ENCODE data around the gene OSBPL9.

The OSBPL9 gene

GRCh38 chr1:51628715-51629590 lies 12.1 kb downstream of the OSBPL9 start:
- Histone ChIP-seq H3K4me1 (ENCODE audit: control insufficient read depth, insufficient read depth, low read length) (no peaks in the 10 kb centered on the region), H3K27me3 (ENCODE audit: control insufficient read depth, insufficient read depth, low read length) (no peaks in the 10 kb centered on the region), H3K4me3 (ENCODE audit: low read length) (no peak overlapping the region), H3K9ac (ENCODE audit: low read length) (no peak overlapping the region), H3K9me3 (ENCODE audit: control insufficient read depth, low read length) (no peaks in the 10 kb centered on the region), H3K36me3 (ENCODE audit: control insufficient read depth, insufficient read depth, low read length) (no peaks in the 10 kb centered on the region)

- Histone ChIP-seq H3K9me3 (ENCODE audit: control insufficient read depth, low read length) (no peaks in the 10 kb centered on the region), H3K4me3 (ENCODE audit: low read length) (no peak overlapping the region), H3K9ac (ENCODE audit: low read length) (no peak overlapping the region), H3K4me1 (ENCODE audit: control insufficient read depth, insufficient read depth, low read length) (peaks cover 2% of the 10 kb centered on the region), H3K27me3 (ENCODE audit: control insufficient read depth, insufficient read depth, low read length) (no peaks in the 10 kb centered on the region), H3K36me3 (ENCODE audit: control insufficient read depth, insufficient read depth, low read length) (no peaks in the 10 kb centered on the region)
These were observed 13.0 kb downstream of the OSBPL9 start for GRCh38 chr1:51629918-51630317.

GRCh38 chr1:51630393-51630792 lies 13.5 kb downstream of the OSBPL9 start:
- Histone ChIP-seq H3K4me1 (ENCODE audit: control insufficient read depth, insufficient read depth, low read length) (peaks cover 7% of the 10 kb centered on the region), H3K9ac (ENCODE audit: low read length) (no peak overlapping the region), H3K9me3 (ENCODE audit: control insufficient read depth, low read length) (no peaks in the 10 kb centered on the region), H3K4me3 (ENCODE audit: low read length) (no peak overlapping the region), H3K36me3 (ENCODE audit: control insufficient read depth, insufficient read depth, low read length) (no peaks in the 10 kb centered on the region), H3K27me3 (ENCODE audit: control insufficient read depth, insufficient read depth, low read length) (no peaks in the 10 kb centered on the region)

GRCh38 chr1:51630922-51631321 lies 14.0 kb downstream of the OSBPL9 start:
- Histone ChIP-seq H3K4me1 (ENCODE audit: control insufficient read depth, insufficient read depth, low read length) (peaks cover 11% of the 10 kb centered on the region), H3K27me3 (ENCODE audit: control insufficient read depth, insufficient read depth, low read length) (no peaks in the 10 kb centered on the region), H3K36me3 (ENCODE audit: control insufficient read depth, insufficient read depth, low read length) (no peaks in the 10 kb centered on the region), H3K9ac (ENCODE audit: low read length) (no peak overlapping the region), H3K9me3 (ENCODE audit: control insufficient read depth, low read length) (no peaks in the 10 kb centered on the region), H3K4me3 (ENCODE audit: low read length) (no peak overlapping the region)

GRCh38 chr1:51631747-51632146 lies 14.9 kb downstream of the OSBPL9 start:
- Histone ChIP-seq H3K36me3 (ENCODE audit: control insufficient read depth, insufficient read depth, low read length) (no peaks in the 10 kb centered on the region), H3K9ac (ENCODE audit: low read length) (no peak overlapping the region), H3K9me3 (ENCODE audit: control insufficient read depth, low read length) (no peaks in the 10 kb centered on the region), H3K4me3 (ENCODE audit: low read length) (no peak overlapping the region), H3K27me3 (ENCODE audit: control insufficient read depth, insufficient read depth, low read length) (no peaks in the 10 kb centered on the region), H3K4me1 (ENCODE audit: control insufficient read depth, insufficient read depth, low read length) (peaks cover 11% of the 10 kb centered on the region)

- Histone ChIP-seq H3K9ac (ENCODE audit: low read length) (no peak overlapping the region), H3K27me3 (ENCODE audit: control insufficient read depth, insufficient read depth, low read length) (no peaks in the 10 kb centered on the region), H3K4me3 (ENCODE audit: low read length) (no peak overlapping the region), H3K36me3 (ENCODE audit: control insufficient read depth, insufficient read depth, low read length) (no peaks in the 10 kb centered on the region), H3K4me1 (ENCODE audit: control insufficient read depth, insufficient read depth, low read length) (peaks cover 11% of the 10 kb centered on the region), H3K9me3 (ENCODE audit: control insufficient read depth, low read length) (no peaks in the 10 kb centered on the region)
These were observed 17.7 kb downstream of the OSBPL9 start for GRCh38 chr1:51634618-51635017.

- H3K27me3 ChIP-seq (ENCODE audit: control insufficient read depth, insufficient read depth, low read length): no peaks in the 10 kb centered on the region
- peaks cover 11% of the 10 kb centered on the region for H3K4me1 ChIP-seq (ENCODE audit: control insufficient read depth, insufficient read depth, low read length)
- H3K9ac ChIP-seq (ENCODE audit: low read length): no peak overlapping the region
- H3K9me3 ChIP-seq (ENCODE audit: control insufficient read depth, low read length): no peaks in the 10 kb centered on the region
- no peaks in the 10 kb centered on the region for H3K36me3 ChIP-seq (ENCODE audit: control insufficient read depth, insufficient read depth, low read length)
- H3K4me3 ChIP-seq (ENCODE audit: low read length): no peak overlapping the region
These were observed 18.7 kb downstream of the OSBPL9 start for GRCh38 chr1:51635615-51636014.

- no peak overlapping the region for H3K9ac ChIP-seq (ENCODE audit: low read length)
- H3K36me3 ChIP-seq (ENCODE audit: control insufficient read depth, insufficient read depth, low read length): no peaks in the 10 kb centered on the region
- H3K4me3 ChIP-seq (ENCODE audit: low read length): no peak overlapping the region
- H3K9me3 ChIP-seq (ENCODE audit: control insufficient read depth, low read length): no peaks in the 10 kb centered on the region
- peaks cover 11% of the 10 kb centered on the region for H3K4me1 ChIP-seq (ENCODE audit: control insufficient read depth, insufficient read depth, low read length)
- H3K27me3 ChIP-seq (ENCODE audit: control insufficient read depth, insufficient read depth, low read length): no peaks in the 10 kb centered on the region
These were observed 19.3 kb downstream of the OSBPL9 start for GRCh38 chr1:51636191-51636590.

GRCh38 chr1:51636764-51637522 lies 20.1 kb downstream of the OSBPL9 start:
- H3K36me3 ChIP-seq (ENCODE audit: control insufficient read depth, insufficient read depth, low read length): no peaks in the 10 kb centered on the region
- H3K4me3 ChIP-seq (ENCODE audit: low read length): no peak overlapping the region
- H3K9ac ChIP-seq (ENCODE audit: low read length): no peak overlapping the region
- no peaks in the 10 kb centered on the region for H3K27me3 ChIP-seq (ENCODE audit: control insufficient read depth, insufficient read depth, low read length)
- peaks cover 11% of the 10 kb centered on the region for H3K4me1 ChIP-seq (ENCODE audit: control insufficient read depth, insufficient read depth, low read length)
- H3K9me3 ChIP-seq (ENCODE audit: control insufficient read depth, low read length): no peaks in the 10 kb centered on the region

GRCh38 chr1:51638350-51638749 lies 21.5 kb downstream of the OSBPL9 start:
- no peaks in the 10 kb centered on the region for H3K27me3 ChIP-seq (ENCODE audit: control insufficient read depth, insufficient read depth, low read length)
- no peak overlapping the region for H3K9ac ChIP-seq (ENCODE audit: low read length)
- peaks cover 11% of the 10 kb centered on the region for H3K4me1 ChIP-seq (ENCODE audit: control insufficient read depth, insufficient read depth, low read length)
- no peaks in the 10 kb centered on the region for H3K36me3 ChIP-seq (ENCODE audit: control insufficient read depth, insufficient read depth, low read length)
- no peak overlapping the region for H3K4me3 ChIP-seq (ENCODE audit: low read length)
- no peaks in the 10 kb centered on the region for H3K9me3 ChIP-seq (ENCODE audit: control insufficient read depth, low read length)

GRCh38 chr1:51639694-51640093 lies 22.8 kb downstream of the OSBPL9 start:
- H3K4me1 ChIP-seq (ENCODE audit: control insufficient read depth, insufficient read depth, low read length): peaks cover 11% of the 10 kb centered on the region

GRCh38 chr1:51641096-51641495 lies 24.2 kb downstream of the OSBPL9 start:
- H3K27me3 ChIP-seq (ENCODE audit: control insufficient read depth, insufficient read depth, low read length): no peaks in the 10 kb centered on the region
- no peaks in the 10 kb centered on the region for H3K9me3 ChIP-seq (ENCODE audit: control insufficient read depth, low read length)
- no peaks in the 10 kb centered on the region for H3K4me1 ChIP-seq (ENCODE audit: control insufficient read depth, insufficient read depth, low read length)
- H3K36me3 ChIP-seq (ENCODE audit: control insufficient read depth, insufficient read depth, low read length): no peaks in the 10 kb centered on the region
- no peak overlapping the region for H3K9ac ChIP-seq (ENCODE audit: low read length)
- H3K4me3 ChIP-seq (ENCODE audit: low read length): no peak overlapping the region

More at GRCh38 chr1:51639694-51640093, 22.8 kb downstream of the OSBPL9 start:
- Histone ChIP-seq H3K27me3 (ENCODE audit: control insufficient read depth, insufficient read depth, low read length) (no peaks in the 10 kb centered on the region), H3K4me3 (ENCODE audit: low read length) (no peak overlapping the region), H3K9ac (ENCODE audit: low read length) (no peak overlapping the region), H3K36me3 (ENCODE audit: control insufficient read depth, insufficient read depth, low read length) (no peaks in the 10 kb centered on the region), H3K9me3 (ENCODE audit: control insufficient read depth, low read length) (no peaks in the 10 kb centered on the region)

Measured in mucosa of stomach (tissue), 1 donor.